Right atrium auricular region (tissue), 2 donors: ENCODE data around the gene SELENOO. TPM values are rescaled to one million over a fixed set of nuclear protein-coding genes. Genes with fewer than 3 reads are reported as not detected.
"Not testable (repeated sequence)": the region's sequence is repeated elsewhere in the genome, so short reads cannot be mapped to it uniquely, and the experiment has no call there.

Source experiments
- DNase-seq: peaks from one replicate; pipeline ENCODE4 v3.0.0-alpha.2; 2019; ENCODE audit warnings: low spot score
- H3K27ac ChIP-seq, 2 donors: fragments of 200-600 bp; sonication (generic); 1 replicate in 1 of 2; 2 replicates in 1 of 2; pipeline ENCODE4 v1.5.1; 2016 to 2019
- H3K27me3 ChIP-seq, 2 donors: fragments of 200-600 bp; sonication (generic); one replicate each; pipeline versions ENCODE4 v1.5.1 to v1.6.0; 2017 to 2019
- H3K36me3 ChIP-seq: fragments of 200-600 bp; sonication (generic); one replicate; pipeline ENCODE4 v1.5.1; 2016
- H3K4me1 ChIP-seq, 2 donors: fragments of 200-600 bp; sonication (generic); one replicate each; pipeline versions ENCODE4 v1.5.1 to v1.6.0; 2017 to 2019
- H3K4me3 ChIP-seq, 2 donors: fragments of 200-600 bp; sonication (generic); 1 replicate in 1 of 2; 2 replicates in 1 of 2; pipeline ENCODE4 v1.5.1; 2017 to 2019; ENCODE audit warnings: mild to moderate bottlenecking in 1 of 2, moderate library complexity in 1 of 2
- H3K9me3 ChIP-seq, 2 donors: fragments of 200-600 bp; sonication (generic); one replicate each; pipeline ENCODE4 v1.5.1; 2019
- CTCF ChIP-seq, 2 donors: fragments of 200-600 bp; sonication (generic); IDR thresholded peaks; one replicate each; pipeline ENCODE4 v1.5.1; 2019; ENCODE audit warnings: antibody characterized with exemption in 2 of 2
- total RNA-seq, 2 donors: library from RNA; depleted of rRNA; stranded (reverse); fragments of >200 nt; gene quantifications; one replicate each; pipeline ENCODE4 v1.1.0, GENCODE V29; 2016

The SELENOO gene
- total RNA-seq, 2 donors from 2014 or later = 18.0 to 20.0 TPM

DNA sequence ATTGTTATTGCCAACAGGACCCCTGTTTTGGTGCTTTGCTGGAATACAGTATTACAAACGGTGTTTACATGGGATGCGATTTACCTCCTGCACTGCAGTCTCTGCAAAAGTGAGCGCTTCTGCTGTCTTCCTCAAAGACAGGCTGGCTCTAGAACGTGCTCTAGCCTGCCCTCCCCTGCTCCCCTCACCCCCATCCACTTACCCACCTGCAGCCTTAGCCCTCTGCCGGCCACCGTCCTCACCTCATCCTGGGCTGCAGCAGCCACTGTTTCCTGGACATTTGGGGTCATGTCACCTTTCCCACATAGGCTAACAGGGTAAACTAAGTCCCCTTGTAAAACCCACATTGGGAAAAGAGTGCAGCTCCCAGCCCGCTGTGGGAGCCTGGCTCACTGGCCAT lies 39.9 kb upstream of the SELENOO start:
- DNase-seq = no peak
- H3K4me1 ChIP-seq = no peaks in the 10 kb centered on the region
- no peak overlapping the region for H3K4me3 ChIP-seq
- no peaks in the 10 kb centered on the region for H3K36me3 ChIP-seq
- H3K9me3 ChIP-seq = no peaks in the 10 kb centered on the region
- no peak for TF ChIP-seq CTCF (IDR thresholded peaks at IDR 0.05)
- H3K27me3 ChIP-seq = no peaks in the 10 kb centered on the region
- no peak overlapping the region for H3K27ac ChIP-seq

GRCh38 chr22:50161508-50162390 lies 39.1 kb upstream of the SELENOO start:
- TF ChIP-seq CTCF (IDR thresholded peaks at IDR 0.05) = no peak
- Histone ChIP-seq H3K36me3 (no peaks in the 10 kb centered on the region), H3K27ac (no peak overlapping the region), H3K4me1 (no peaks in the 10 kb centered on the region), H3K27me3 (no peaks in the 10 kb centered on the region), H3K4me3 (no peak overlapping the region), H3K9me3 (no peaks in the 10 kb centered on the region)
- no peak for DNase-seq

DNA sequence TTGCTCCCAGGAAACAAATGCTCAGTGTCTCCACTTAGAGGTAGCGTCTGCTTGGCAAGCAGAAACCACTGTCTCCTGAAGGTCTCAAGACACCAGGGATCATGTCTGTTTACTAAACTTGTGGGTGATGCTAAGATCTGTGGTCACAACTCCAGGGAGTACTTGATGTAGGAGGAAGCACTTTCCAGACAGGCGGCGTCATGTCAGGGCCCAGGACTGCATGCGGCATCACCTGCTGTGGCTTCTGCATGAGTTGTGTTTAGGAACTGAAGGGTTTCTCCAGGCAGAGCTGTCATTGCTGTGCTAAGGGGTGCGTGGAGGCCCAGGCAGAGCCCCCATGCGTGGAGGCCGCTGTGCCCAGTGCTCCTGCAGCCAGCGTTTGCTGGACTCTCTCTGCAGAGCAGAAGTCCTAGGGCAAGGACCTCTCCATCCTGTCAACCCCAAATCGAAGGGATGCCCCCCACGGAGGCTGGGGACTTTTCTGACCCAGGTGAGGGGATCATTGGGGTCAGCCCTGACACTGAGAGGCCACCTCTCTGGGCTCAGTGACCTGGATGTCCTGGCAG lies 38.3 kb upstream of the SELENOO start:
- H3K27me3 ChIP-seq = no peaks in the 10 kb centered on the region
- H3K36me3 ChIP-seq = no peaks in the 10 kb centered on the region
- no peak for TF ChIP-seq CTCF (IDR thresholded peaks at IDR 0.05)
- no peak for DNase-seq
- H3K27ac ChIP-seq = no peak overlapping the region
- H3K4me1 ChIP-seq = no peaks in the 10 kb centered on the region
- H3K9me3 ChIP-seq = no peaks in the 10 kb centered on the region
- no peak overlapping the region for H3K4me3 ChIP-seq

GRCh38 chr22:50165436-50166123 lies 35.2 kb upstream of the SELENOO start:
- Histone ChIP-seq H3K27ac (no peak overlapping the region), H3K4me1 (peaks cover 0 to 9% of the 10 kb centered on the region in 2 donors), H3K27me3 (no peaks in the 10 kb centered on the region), H3K36me3 (no peaks in the 10 kb centered on the region), H3K9me3 (no peaks in the 10 kb centered on the region), H3K4me3 (no peak overlapping the region)
- TF ChIP-seq CTCF (IDR thresholded peaks at IDR 0.05) = no peak
- DNase-seq = no peak

GRCh38 chr22:50167689-50168489 lies 32.9 kb upstream of the SELENOO start:
- DNase-seq = no peak
- H3K4me3 ChIP-seq = no peak overlapping the region
- no peaks in the 10 kb centered on the region for H3K9me3 ChIP-seq
- peaks cover 0 to 22% of the 10 kb centered on the region in 2 donors for H3K4me1 ChIP-seq
- no peaks in the 10 kb centered on the region for H3K36me3 ChIP-seq
- H3K27me3 ChIP-seq = no peaks in the 10 kb centered on the region
- no peak overlapping the region for H3K27ac ChIP-seq
- no peak for TF ChIP-seq CTCF (IDR thresholded peaks at IDR 0.05)

- H3K27me3 ChIP-seq, H3K36me3 ChIP-seq, H3K9me3 ChIP-seq: not testable (repeated sequence)
Observed at GRCh38 chr22:50168490-50169180, 32.2 kb upstream of the SELENOO start.

More at GRCh38 chr22:50168490-50169180, 32.2 kb upstream of the SELENOO start:
- H3K4me3 ChIP-seq, H3K27ac ChIP-seq, DNase-seq: not testable (repeated sequence)
- H3K4me1 ChIP-seq = peaks cover 0 to 22% of the 10 kb centered on the region in 2 donors
